ENCODE results near the gene NAALADL2. TPM values are rescaled to one million over a fixed set of nuclear protein-coding genes. Genes with fewer than 3 reads are reported as not detected.

NAALADL2 gene
- total RNA-seq, 2 experiments from 2014 or later, result 0.30 to 1.2 TPM

DNA sequence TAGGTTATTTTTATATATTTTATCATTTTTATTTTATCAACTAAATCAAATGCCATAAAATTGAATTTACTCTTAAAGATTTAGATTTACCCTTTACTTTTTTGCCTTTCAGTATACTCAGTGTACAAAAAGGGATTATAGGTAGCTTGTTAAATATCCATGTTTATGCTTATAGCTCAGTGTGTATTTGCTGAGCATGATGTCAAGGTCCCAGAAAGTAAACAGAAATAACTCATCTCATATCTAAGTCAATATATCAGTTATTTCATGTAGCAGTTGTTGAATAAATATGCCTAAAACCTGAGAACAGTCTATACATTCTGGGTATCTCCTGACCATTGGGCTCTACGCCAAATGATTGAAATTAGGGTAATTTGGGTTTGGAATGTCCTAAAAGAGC is 693.8 kb downstream of the NAALADL2 start:
- Mint-ChIP-seq H3K9me3 (peaks cover 5% of the 10 kb centered on the region), H3K27ac (no peak overlapping the region), H3K4me1 (ENCODE audit: low read depth) (no peaks in the 10 kb centered on the region), H3K27me3 (no peaks in the 10 kb centered on the region), H3K4me3 (no peak overlapping the region), H3K36me3 (ENCODE audit: low read depth) (no peaks in the 10 kb centered on the region)
- Histone ChIP-seq H3K4me1 (ENCODE audit: insufficient read depth, low read length) (no peaks in the 10 kb centered on the region), H3K27me3 (ENCODE audit: control insufficient read depth in 1 of 2, insufficient read depth in 2 of 2, low read length in 2 of 2) (no peaks in the 10 kb centered on the region), H3K9me3 (ENCODE audit: control insufficient read depth in 1 of 2, insufficient read depth in 1 of 2, low read length in 2 of 2) (peaks cover 0 to 8% of the 10 kb centered on the region in 2 experiments), H3K36me3 (ENCODE audit: insufficient read depth, low read length) (no peaks in the 10 kb centered on the region), H3K4me3 (ENCODE audit: low read length) (no peak overlapping the region), H3K27ac (ENCODE audit: low read depth in 1 of 2, low read length in 2 of 2) (no peak overlapping the region)
- CTCF ChIA-PET, result no interaction called here
- POLR2A ChIA-PET, result no interaction called here
- ATAC-seq (ENCODE audit: poor library complexity), result no peak
- no peak for DNase-seq
- intact Hi-C loops (cut with DNase I, micrococcal nuclease), result no loop called here
- TF ChIP-seq, protein P1, sequence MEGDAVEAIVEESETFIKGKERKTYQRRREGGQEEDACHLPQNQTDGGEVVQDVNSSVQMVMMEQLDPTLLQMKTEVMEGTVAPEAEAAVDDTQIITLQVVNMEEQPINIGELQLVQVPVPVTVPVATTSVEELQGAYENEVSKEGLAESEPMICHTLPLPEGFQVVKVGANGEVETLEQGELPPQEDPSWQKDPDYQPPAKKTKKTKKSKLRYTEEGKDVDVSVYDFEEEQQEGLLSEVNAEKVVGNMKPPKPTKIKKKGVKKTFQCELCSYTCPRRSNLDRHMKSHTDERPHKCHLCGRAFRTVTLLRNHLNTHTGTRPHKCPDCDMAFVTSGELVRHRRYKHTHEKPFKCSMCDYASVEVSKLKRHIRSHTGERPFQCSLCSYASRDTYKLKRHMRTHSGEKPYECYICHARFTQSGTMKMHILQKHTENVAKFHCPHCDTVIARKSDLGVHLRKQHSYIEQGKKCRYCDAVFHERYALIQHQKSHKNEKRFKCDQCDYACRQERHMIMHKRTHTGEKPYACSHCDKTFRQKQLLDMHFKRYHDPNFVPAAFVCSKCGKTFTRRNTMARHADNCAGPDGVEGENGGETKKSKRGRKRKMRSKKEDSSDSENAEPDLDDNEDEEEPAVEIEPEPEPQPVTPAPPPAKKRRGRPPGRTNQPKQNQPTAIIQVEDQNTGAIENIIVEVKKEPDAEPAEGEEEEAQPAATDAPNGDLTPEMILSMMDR (IDR thresholded peaks at IDR 0.05), result no peak

DNA sequence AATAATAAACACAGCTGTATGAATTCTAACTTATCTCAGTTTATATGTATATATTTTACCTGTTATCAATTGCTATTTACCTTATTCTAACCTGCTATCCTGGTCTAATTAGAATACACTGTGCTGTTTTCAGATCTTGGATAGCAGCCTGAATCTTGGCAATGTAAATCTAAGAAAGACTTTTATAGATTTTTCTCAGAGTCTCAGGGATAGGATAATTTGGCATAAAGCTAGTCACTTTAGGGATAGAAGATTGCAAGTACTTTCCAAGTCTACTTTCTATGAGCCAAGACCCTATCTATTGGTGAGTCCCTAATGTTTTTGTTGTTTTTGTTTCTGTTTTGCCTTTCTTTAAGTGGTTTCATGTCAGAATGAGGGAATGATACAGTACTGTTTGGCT is 695.7 kb downstream of the NAALADL2 start:
- Histone ChIP-seq H3K27me3 (ENCODE audit: control insufficient read depth in 1 of 2, insufficient read depth in 2 of 2, low read length in 2 of 2) (no peaks in the 10 kb centered on the region), H3K4me1 (ENCODE audit: insufficient read depth, low read length) (no peaks in the 10 kb centered on the region), H3K27ac (ENCODE audit: low read depth in 1 of 2, low read length in 2 of 2) (no peak overlapping the region), H3K9me3 (ENCODE audit: control insufficient read depth in 1 of 2, insufficient read depth in 1 of 2, low read length in 2 of 2) (peaks cover 0 to 8% of the 10 kb centered on the region in 2 experiments), H3K36me3 (ENCODE audit: insufficient read depth, low read length) (no peaks in the 10 kb centered on the region), H3K4me3 (ENCODE audit: low read length) (no peak overlapping the region)
- H3K4me3 Mint-ChIP-seq, result no peak overlapping the region
- ATAC-seq (ENCODE audit: poor library complexity) (no peak), DNase-seq (no peak)
- TF ChIP-seq, protein P1 (IDR thresholded peaks at IDR 0.05), result no peak
- ChIA-PET POLR2A (no interaction called here), CTCF (no interaction called here)
- no peaks in the 10 kb centered on the region for H3K36me3 Mint-ChIP-seq (ENCODE audit: low read depth)
- no peaks in the 10 kb centered on the region for H3K4me1 Mint-ChIP-seq (ENCODE audit: low read depth)
- H3K27ac Mint-ChIP-seq, result no peak overlapping the region
- H3K9me3 Mint-ChIP-seq, result peaks cover 5% of the 10 kb centered on the region
- H3K27me3 Mint-ChIP-seq, result no peaks in the 10 kb centered on the region
- intact Hi-C loops (cut with DNase I, micrococcal nuclease), result no loop called here

DNA sequence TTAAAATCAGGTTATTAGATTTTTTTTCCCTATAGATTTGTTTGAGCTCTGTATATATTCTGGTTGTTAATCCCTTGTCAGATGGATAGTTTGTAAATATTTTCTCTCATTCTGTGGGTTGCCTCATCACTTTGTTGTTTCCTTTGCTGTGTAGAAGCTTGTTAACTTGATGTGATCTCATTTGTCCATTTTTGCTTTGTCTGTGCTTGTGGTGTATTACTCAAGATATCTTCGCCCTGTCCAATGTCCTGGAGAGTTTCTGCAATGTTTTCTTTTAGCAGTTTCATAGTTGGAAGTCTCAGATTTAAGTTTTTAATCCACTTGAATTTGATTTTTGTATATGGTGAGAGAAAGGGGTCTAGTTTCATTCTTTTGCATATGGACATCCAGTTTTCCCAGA is 699.1 kb downstream of the NAALADL2 start:
- H3K36me3 Mint-ChIP-seq (ENCODE audit: low read depth), result no peaks in the 10 kb centered on the region
- no peak overlapping the region for H3K4me3 Mint-ChIP-seq
- peaks cover 0 to 4% of the 10 kb centered on the region in 2 experiments for H3K9me3 ChIP-seq (ENCODE audit: control insufficient read depth in 1 of 2, insufficient read depth in 1 of 2, low read length in 2 of 2)
- ATAC-seq (ENCODE audit: poor library complexity) (no peak), DNase-seq (no peak)
- no peaks in the 10 kb centered on the region for H3K27me3 ChIP-seq (ENCODE audit: control insufficient read depth in 1 of 2, insufficient read depth in 2 of 2, low read length in 2 of 2)
- H3K36me3 ChIP-seq (ENCODE audit: insufficient read depth, low read length), result no peaks in the 10 kb centered on the region
- no peaks in the 10 kb centered on the region for H3K27me3 Mint-ChIP-seq
- ChIA-PET POLR2A (no interaction called here), CTCF (no interaction called here)
- H3K4me1 Mint-ChIP-seq (ENCODE audit: low read depth), result no peaks in the 10 kb centered on the region
- no peaks in the 10 kb centered on the region for H3K4me1 ChIP-seq (ENCODE audit: insufficient read depth, low read length)
- H3K4me3 ChIP-seq (ENCODE audit: low read length), result no peak overlapping the region
- intact Hi-C loops (cut with DNase I, micrococcal nuclease), result no loop called here
- H3K9me3 Mint-ChIP-seq, result peaks cover 12% of the 10 kb centered on the region
- no peak overlapping the region for H3K27ac Mint-ChIP-seq
- H3K27ac ChIP-seq (ENCODE audit: low read depth in 1 of 2, low read length in 2 of 2), result no peak overlapping the region
- TF ChIP-seq, protein P1 (IDR thresholded peaks at IDR 0.05), result no peak

Measured in CD4-positive, alpha-beta T cell (primary cell).